ENCODE results near the gene NUTF2.
"Not testable (repeated sequence)": the region's sequence is repeated elsewhere in the genome, so short reads cannot be mapped to it uniquely, and the experiment has no call there.

The NUTF2 gene

GRCh38 chr16:67862623-67863583, 16.2 kb downstream of the NUTF2 start:
- DNase-seq (ENCODE audit: low read depth in 2 of 3, low spot score in 2 of 3): no peak

GRCh38 chr16:67864044-67864443, 17.3 kb downstream of the NUTF2 start:
- DNase-seq (ENCODE audit: low read depth in 2 of 3, low spot score in 2 of 3): not testable (repeated sequence)

- no peak for DNase-seq (ENCODE audit: low read depth in 2 of 3, low spot score in 2 of 3)
Measured at GRCh38 chr16:67864594-67864993, 17.9 kb downstream of the NUTF2 start.

GRCh38 chr16:67865318-67865717, 18.6 kb downstream of the NUTF2 start:
- no peak for DNase-seq (ENCODE audit: low read depth in 2 of 3, low spot score in 2 of 3)

GRCh38 chr16:67868290-67868689, 21.6 kb downstream of the NUTF2 start:
- no peak for DNase-seq (ENCODE audit: low read depth in 2 of 3, low spot score in 2 of 3)

GRCh38 chr16:67869653-67870052, 22.9 kb downstream of the NUTF2 start:
- DNase-seq (ENCODE audit: low read depth in 2 of 3, low spot score in 2 of 3): no peak

GRCh38 chr16:67871256-67871655, 24.5 kb downstream of the NUTF2 start:
- DNase-seq (ENCODE audit: low read depth in 2 of 3, low spot score in 2 of 3): no peak

- no peak for DNase-seq (ENCODE audit: low read depth in 2 of 3, low spot score in 2 of 3)
Measured at GRCh38 chr16:67872131-67872630, 25.4 kb downstream of the NUTF2 start.

- DNase-seq (ENCODE audit: low read depth in 2 of 3, low spot score in 2 of 3): peak; percentile 78 to 91 (median 84)
Measured at GRCh38 chr16:67872631-67873434, 26.1 kb downstream of the NUTF2 start, which contains the start of gene EDC4. Gene EDC4, plus strand, starts transcription at chr16:67873052. Its CDS starts 210 bp downstream, at chr16:67873262.

- no peak for DNase-seq (ENCODE audit: low read depth in 2 of 3, low spot score in 2 of 3)
Measured at GRCh38 chr16:67873435-67874370, 27.0 kb downstream of the NUTF2 start.

- no peak for DNase-seq (ENCODE audit: low read depth in 2 of 3, low spot score in 2 of 3)
Measured at GRCh38 chr16:67874372-67874771, 27.6 kb downstream of the NUTF2 start.

- DNase-seq (ENCODE audit: low read depth in 2 of 3, low spot score in 2 of 3): no peak
Measured at GRCh38 chr16:67877064-67877463, 30.3 kb downstream of the NUTF2 start.

GRCh38 chr16:67878232-67878631, 31.5 kb downstream of the NUTF2 start:
- DNase-seq (ENCODE audit: low read depth in 2 of 3, low spot score in 2 of 3): no peak

- DNase-seq (ENCODE audit: low read depth in 2 of 3, low spot score in 2 of 3): no peak
Measured at GRCh38 chr16:67878846-67879245, 32.1 kb downstream of the NUTF2 start.

GRCh38 chr16:67879462-67879861, 32.7 kb downstream of the NUTF2 start:
- DNase-seq (ENCODE audit: low read depth in 2 of 3, low spot score in 2 of 3): no peak

- DNase-seq (ENCODE audit: low read depth in 2 of 3, low spot score in 2 of 3): no peak
Measured at GRCh38 chr16:67879936-67880335, 33.2 kb downstream of the NUTF2 start.

GRCh38 chr16:67880584-67880983, 33.9 kb downstream of the NUTF2 start:
- DNase-seq (ENCODE audit: low read depth in 2 of 3, low spot score in 2 of 3): no peak

- no peak for DNase-seq (ENCODE audit: low read depth in 2 of 3, low spot score in 2 of 3)
Measured at GRCh38 chr16:67881621-67882161, 35.0 kb downstream of the NUTF2 start.

- DNase-seq (ENCODE audit: low read depth in 2 of 3, low spot score in 2 of 3): no peak
Measured at GRCh38 chr16:67882374-67883145, 35.8 kb downstream of the NUTF2 start.
